Left ventricle myocardium superior (tissue), 1 donor: Measurements from ENCODE around the gene P3H2. TPM values are rescaled to one million over a fixed set of nuclear protein-coding genes. Genes with fewer than 3 reads are reported as not detected.

Experiments
- ATAC-seq: fragments of 200-7000 bp; cut with Tn5 transposase; one replicate; pipeline ENCODE4 v1.9.1; 2020; ENCODE audit warnings: mild to moderate bottlenecking, moderate library complexity
- DNase-seq: peaks from one replicate; pipeline ENCODE4 v3.0.0-alpha.2; 2020
- intact Hi-C: fragments of 100-400 bp; cut with micrococcal nuclease; formaldehyde crosslinking; loops from one replicate; pipeline ENCODE4 v1.11.0; 2022
- total RNA-seq: library from RNA; stranded (reverse); fragmentation: NEBNext Ultra II Directional; extraction: Animal tissue kit (Norgen Biotek cat#: 25700); gene quantifications from one replicate; pipeline ENCODE4 v1.2.1, GENCODE V29; 2021
- donor health status: DM: no; HTN: yes; CAD: no; lungs with severe emphysema.

Gene P3H2
- total RNA-seq, 1 donor from 2014 or later: 1.2 TPM

DNA sequence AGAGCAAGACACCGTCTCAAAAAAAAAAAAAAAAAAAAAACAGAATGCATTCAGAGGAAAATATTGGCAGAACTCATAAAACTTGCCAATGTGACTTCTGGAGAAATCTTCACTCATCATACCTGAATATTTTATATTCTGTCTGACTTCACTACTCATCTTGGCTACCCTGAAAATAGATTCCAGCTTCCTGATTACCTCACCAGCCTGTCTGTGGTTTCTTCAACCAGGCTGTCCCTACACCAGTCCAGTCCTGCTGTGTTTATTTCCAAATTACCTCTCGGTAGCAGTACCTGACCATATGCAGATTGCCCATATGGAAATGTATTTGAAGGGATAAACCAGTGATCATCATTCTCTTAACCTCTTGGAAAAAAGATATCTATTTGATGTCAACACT lies 9.3 kb upstream of the P3H2 start:
- no peak for DNase-seq
- intact Hi-C loops: no loop called here

GRCh38 chr3:190127797-190128196 lies 7.1 kb upstream of the P3H2 start:
- intact Hi-C loops: no loop called here
- no peak for DNase-seq
- ATAC-seq: no peak

More for the DNA sequence above, 9.3 kb upstream of the P3H2 start:
- ATAC-seq: no peak

DNA sequence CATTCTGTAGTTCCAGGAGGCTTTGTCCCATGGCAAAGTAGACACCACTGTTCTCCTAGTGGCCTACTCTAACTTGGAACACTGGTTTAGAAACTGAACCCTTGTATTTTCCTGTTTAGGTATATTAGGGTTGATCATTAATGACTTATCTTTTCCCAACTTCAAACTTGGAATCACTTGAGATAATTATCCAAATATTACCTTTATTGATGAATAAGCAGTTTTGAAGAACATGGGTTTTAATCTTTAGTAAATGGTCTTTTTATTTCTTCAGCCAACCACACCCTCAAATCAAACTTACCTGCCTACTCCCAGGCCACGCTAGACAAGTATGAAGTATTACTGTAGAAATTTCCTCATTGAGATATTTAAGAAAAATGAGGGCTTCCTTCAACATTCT lies 6.5 kb upstream of the P3H2 start:
- ATAC-seq: no peak
- intact Hi-C loops: no loop called here
- DNase-seq: no peak

- intact Hi-C loops: no loop called here
- ATAC-seq (no peak), DNase-seq (no peak)
Measured at GRCh38 chr3:190125436-190126068, 4.9 kb upstream of the P3H2 start.

GRCh38 chr3:190124067-190124466 lies 3.4 kb upstream of the P3H2 start:
- intact Hi-C loops: no loop called here
- ATAC-seq (no peak), DNase-seq (no peak)

DNA sequence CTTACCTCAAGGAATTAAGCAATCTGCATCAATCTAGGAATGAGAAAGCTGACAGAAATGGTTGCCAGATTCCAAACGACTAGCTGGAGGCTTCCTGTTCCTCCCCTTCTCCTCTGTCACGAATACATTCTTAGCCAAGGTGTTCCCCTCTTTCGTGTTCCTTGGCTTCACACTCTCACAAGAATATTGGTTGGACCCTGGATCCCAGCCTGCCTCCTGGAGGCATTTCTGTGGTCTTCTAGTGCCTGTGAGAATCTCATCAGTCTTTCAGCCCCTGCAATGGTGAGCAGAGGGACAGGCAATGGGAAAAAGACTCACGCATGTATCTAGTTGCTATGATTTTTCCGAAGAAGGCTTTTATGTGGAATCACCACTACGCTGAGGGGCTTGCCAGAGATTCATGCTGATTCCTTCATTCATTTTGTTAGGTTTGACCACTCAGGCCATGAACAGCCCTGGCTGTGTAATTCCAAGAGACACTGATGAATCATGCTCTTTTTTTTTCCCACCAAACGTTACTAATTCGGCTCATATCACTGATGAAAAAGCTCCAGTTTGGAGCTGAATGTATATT lies 1.6 kb upstream of the P3H2 start:
- ATAC-seq: no peak
- intact Hi-C loops: no loop called here

DNA sequence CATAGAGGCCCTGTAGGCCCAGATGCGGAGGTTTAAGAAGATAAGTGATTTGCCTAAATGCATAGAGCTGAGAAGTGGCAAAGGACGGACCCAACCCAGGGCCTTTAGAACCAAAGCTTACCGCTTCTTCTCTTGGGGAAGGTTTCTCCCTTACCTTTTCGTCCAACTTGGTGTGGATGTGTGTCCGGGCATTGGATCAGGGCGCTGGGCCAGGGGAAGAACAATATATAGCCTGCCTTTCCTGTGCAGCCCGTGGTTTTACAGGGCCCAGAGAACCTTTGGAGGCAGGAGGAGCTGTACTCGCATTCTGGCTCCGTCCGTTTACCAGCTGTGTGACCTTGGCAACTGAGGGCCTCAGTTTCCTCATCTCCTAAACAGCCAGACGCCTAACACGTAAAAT lies 686 bp upstream of the P3H2 start:
- intact Hi-C loops: no loop called here
- no peak for DNase-seq
- ATAC-seq: no peak

More for the DNA sequence above, 1.6 kb upstream of the P3H2 start:
- DNase-seq: no peak

DNA sequence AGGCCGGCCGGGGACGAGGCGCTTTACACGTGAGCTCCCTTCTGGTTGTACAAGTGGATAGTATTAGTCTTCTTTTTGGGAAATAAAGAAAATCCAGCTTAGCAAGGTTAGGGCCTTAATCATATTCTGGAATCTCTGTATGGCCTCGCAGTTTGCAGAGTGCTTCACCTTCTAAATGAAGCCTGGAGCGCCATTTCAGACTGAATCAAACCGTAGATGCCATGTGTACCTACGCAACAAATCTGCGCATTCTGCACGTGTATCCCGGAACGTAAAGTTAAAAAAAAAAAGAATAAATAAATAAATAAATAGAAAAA lies 322 bp upstream of the P3H2 start:
- no peak for ATAC-seq
- intact Hi-C loops: no loop called here

DNA sequence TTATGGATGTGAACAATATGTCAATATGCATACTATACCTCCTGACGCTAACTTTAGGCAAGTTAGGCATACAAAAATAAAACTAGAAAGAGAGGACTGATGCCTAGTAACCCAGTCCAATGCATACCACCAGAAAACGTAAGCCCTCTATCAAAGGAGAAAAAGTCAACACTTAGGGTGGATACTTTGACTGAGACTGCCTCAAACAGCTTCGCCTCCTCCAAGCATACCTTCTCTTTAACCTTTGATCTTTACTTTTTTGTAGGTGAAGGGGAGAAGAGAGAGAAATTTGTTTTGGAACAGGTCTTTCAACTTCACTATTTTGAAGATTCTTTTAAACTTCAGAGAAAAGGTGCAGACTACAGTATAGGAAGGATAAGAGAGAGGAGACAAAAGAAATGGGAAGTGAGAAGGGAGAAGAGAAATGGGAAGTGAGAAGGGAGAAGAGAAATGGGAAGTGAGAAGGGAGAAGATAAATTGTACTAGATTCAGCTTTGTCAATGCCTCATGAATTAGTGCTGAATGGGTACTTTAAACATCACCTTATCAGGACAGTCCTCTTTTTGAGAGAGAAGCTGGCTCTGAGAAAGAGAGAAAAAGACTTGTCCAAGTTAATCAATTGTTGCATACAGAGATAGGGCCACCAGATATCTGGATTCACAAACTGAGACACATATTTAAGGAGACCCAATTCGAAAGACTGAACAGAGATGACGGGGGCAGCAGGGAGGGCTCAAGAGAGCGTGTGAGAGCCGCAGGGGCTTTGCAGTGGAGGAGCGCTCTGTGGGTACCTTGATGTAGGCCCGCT lies 1.0 kb downstream of the P3H2 start:
- DNase-seq (no peak), ATAC-seq (no peak)
- intact Hi-C loops: no loop called here

More for the DNA sequence above, 322 bp upstream of the P3H2 start:
- DNase-seq: no peak

- intact Hi-C loops: no loop called here
- ATAC-seq: no peak
- no peak for DNase-seq
Measured at GRCh38 chr3:190118438-190118837, 2.3 kb downstream of the P3H2 start.

DNA sequence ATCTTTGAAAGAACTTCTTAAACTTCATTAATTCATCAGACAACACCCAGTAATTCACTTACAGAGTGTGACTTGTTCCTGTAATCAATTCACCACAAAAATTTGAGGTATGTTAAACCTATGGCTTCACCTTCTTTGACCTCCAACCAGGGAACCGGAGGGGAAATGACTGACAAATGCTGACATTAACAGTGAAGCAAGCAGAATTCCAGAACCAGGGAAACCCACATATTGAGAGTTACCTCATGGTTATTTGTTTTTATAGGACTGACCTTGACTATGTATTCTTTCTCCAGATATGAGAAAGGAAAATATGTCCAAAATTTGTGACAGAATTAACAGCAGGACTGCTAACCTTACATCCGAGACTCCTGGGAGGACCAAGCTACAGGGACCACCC lies 2.7 kb downstream of the P3H2 start:
- DNase-seq (no peak), ATAC-seq (no peak)
- intact Hi-C loops: no loop called here

DNA sequence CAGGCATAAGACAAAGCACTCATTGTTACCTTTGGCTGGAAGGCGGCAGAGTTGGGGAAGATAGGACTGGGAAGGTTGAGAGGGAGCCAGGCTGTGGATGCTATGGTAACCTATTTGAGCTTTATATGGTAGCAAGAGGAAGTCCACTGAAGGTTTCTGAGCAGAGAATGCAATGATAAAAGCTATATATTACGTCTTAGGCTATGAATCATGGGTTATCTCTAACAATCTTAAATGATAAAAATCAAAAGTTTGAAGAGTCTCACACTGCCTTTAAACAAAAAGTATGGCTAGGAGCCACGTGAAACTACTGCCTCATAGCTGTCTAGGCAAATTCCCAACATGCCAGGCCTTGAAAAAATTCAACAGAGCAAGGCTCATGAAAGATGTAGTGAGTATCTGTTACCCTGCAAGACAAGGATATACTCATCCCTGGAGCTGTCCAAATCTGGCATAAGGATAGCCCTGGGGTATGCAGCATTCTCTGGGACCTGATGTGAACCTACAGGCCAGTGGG lies 4.1 kb downstream of the P3H2 start:
- intact Hi-C loops: no loop called here
- no peak for ATAC-seq
- no peak for DNase-seq

DNA sequence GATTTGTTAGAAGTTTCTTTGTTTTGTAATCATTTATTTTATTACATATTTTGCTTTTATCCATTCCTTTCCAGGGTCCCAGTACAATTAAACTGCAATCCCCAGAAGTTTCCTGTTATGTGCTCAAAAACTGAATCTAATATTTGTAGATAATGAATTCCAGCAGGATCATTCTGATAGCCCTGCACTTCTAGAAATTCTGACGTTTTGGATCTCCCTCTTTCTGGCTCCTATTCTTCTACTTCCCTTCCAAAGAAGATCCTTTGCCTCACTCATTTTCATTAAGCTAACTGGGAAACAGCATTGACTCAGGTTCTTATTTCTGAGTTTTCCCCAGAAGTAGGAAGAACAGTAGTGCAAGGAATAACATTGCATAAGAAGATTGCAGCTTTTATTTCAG lies 9.9 kb downstream of the P3H2 start:
- DNase-seq: no peak
- intact Hi-C loops: no loop called here
- no peak for ATAC-seq

DNA sequence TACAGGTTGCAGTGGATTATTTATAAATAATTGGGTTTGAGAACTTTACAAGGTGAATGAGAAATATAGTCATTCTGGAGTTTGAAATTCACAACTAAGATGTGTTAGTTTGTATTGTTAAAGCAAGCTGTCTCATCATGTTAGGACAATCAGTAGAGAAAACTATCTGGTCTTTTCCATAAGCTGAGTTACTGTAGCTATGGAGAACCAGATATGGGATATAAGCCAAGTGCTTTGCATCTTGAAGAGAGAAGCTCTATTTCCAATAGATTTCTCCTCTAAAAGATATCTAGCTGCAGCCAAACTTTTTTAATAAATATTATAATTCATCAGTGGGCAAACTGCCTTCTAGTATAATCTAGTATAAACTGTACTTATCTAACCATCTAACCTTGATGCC lies 11.3 kb downstream of the P3H2 start:
- DNase-seq (no peak), ATAC-seq (no peak)
- intact Hi-C loops: no loop called here

- intact Hi-C loops: no loop called here
- DNase-seq (no peak), ATAC-seq (no peak)
Measured at GRCh38 chr3:190108804-190109203, 11.9 kb downstream of the P3H2 start.

DNA sequence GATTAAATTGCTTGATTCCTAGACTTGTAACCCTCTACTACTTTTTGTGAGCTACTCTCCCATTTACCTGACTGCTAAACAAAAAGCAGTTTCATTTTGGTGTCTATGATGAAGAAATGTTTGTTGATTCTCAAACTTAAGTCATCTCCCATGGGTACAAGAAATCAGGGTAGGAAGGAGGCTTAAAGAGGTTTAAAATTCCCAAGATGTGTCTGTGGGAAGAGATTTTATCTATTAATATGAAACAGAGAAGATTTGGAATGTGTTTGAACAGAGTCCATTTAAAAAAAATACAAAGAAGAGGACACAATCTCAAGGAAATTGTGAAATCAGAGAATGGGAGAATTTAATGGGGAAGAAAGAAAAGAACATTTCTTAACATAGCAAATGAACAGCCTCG lies 14.8 kb downstream of the P3H2 start:
- DNase-seq (no peak), ATAC-seq (no peak)
- intact Hi-C loops: no loop called here

GRCh38 chr3:190101320-190102011 lies 19.2 kb downstream of the P3H2 start:
- intact Hi-C loops: no loop called here
- no peak for ATAC-seq
- DNase-seq: no peak

DNA sequence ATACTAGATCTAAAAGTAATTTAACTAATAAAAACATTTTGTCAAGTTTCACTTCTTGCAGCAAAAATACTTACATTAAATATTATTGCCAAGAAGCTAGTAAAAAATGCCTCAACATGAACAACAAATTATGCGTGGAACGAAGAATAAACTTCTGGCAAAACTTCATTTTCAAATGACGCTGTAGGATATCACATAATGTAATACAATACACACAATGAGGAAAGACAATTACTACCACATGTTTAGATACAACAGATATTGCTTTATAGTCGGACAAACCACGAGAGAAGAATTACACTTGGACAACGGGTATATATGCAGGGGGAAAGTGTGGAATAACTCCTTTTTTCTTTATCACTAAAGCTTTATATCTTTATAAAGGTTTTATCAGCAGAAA lies 21.6 kb downstream of the P3H2 start:
- no peak for ATAC-seq
- intact Hi-C loops: no loop called here
- DNase-seq: no peak

DNA sequence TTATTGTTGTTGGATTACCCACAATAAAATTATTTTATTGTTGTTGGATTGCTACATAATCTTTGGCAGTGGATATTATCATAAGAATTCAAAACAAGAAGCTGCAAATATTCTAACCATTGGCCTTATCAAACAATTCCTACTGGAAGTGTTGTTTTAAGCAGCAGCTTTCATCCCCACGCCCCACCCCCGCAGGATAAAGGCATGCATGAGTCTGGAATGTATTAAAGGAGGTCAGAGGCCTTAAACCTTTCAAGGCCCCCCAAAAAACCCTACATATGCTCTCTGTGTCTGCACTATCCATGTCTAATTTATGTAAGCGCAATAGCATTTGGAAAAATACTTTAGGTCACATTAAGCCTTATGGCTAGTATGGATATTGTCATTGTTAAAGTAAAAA lies 23.1 kb downstream of the P3H2 start:
- intact Hi-C loops: no loop called here
- no peak for DNase-seq
- no peak for ATAC-seq

- ATAC-seq (no peak), DNase-seq (no peak)
- intact Hi-C loops: no loop called here
Measured at GRCh38 chr3:190097025-190097424, 23.7 kb downstream of the P3H2 start.
